Measurements from ENCODE around the gene LIMCH1. TPM values are rescaled to one million over a fixed set of nuclear protein-coding genes. Genes with fewer than 3 reads are reported as not detected.
"Not testable (repeated sequence)": the region's sequence is repeated elsewhere in the genome, so short reads cannot be mapped to it uniquely, and the experiment has no call there.

The LIMCH1 gene
- polyA plus RNA-seq, 5 donors = 85.4 to 134 (median 114) TPM

GRCh38 chr4:41722181-41722580 is 184.2 kb downstream of the LIMCH1 start:
- DNase-seq = no peak

- no peak for DNase-seq
Observed at GRCh38 chr4:41723286-41723685, 185.3 kb downstream of the LIMCH1 start.

GRCh38 chr4:41725254-41725653 is 187.3 kb downstream of the LIMCH1 start:
- no peak for DNase-seq

GRCh38 chr4:41727861-41728572 is 190.1 kb downstream of the LIMCH1 start:
- no peak for DNase-seq

- no peak for DNase-seq
Observed at GRCh38 chr4:41728573-41728913, 190.6 kb downstream of the LIMCH1 start.

- DNase-seq = no peak
Observed at GRCh38 chr4:41731569-41732126, 193.7 kb downstream of the LIMCH1 start.

- no peak for DNase-seq
Observed at GRCh38 chr4:41734371-41734770, 196.4 kb downstream of the LIMCH1 start.

GRCh38 chr4:41737491-41737890 is 199.5 kb downstream of the LIMCH1 start:
- not testable (repeated sequence) for DNase-seq

- no peak for DNase-seq
Observed at GRCh38 chr4:41741354-41741753, 203.4 kb downstream of the LIMCH1 start.

- DNase-seq = no peak
Observed at GRCh38 chr4:41744572-41745291, 206.8 kb downstream of the LIMCH1 start.

GRCh38 chr4:41745292-41746024 is 207.5 kb downstream of the LIMCH1 start:
- no peak for DNase-seq

GRCh38 chr4:41746025-41746439 is 208.1 kb downstream of the LIMCH1 start:
- DNase-seq = no peak

- DNase-seq = no peak
Observed at GRCh38 chr4:41746440-41747229, 208.7 kb downstream of the LIMCH1 start.

- DNase-seq = no peak
Observed at GRCh38 chr4:41747230-41748055, 209.5 kb downstream of the LIMCH1 start.

GRCh38 chr4:41748074-41748570 is 210.2 kb downstream of the LIMCH1 start:
- no peak for DNase-seq

- DNase-seq = no peak
Observed at GRCh38 chr4:41748571-41749475, 210.9 kb downstream of the LIMCH1 start, which contains the start of gene PHOX2B. PHOX2B (minus strand) TSS chr4:41748725; CDS start chr4:41748610, 115 bp downstream.

GRCh38 chr4:41749631-41750039 is 211.7 kb downstream of the LIMCH1 start:
- DNase-seq = no peak
